Measurements from ENCODE around the gene PKD2L2. TPM values are rescaled to one million over a fixed set of nuclear protein-coding genes. Genes with fewer than 3 reads are reported as not detected.
"Not testable (repeated sequence)": the region's sequence is repeated elsewhere in the genome, so short reads cannot be mapped to it uniquely, and the experiment has no call there.

The PKD2L2 gene
- total RNA-seq, 2 donors from 2014 or later = 0.30 TPM; not detected in 1

DNA sequence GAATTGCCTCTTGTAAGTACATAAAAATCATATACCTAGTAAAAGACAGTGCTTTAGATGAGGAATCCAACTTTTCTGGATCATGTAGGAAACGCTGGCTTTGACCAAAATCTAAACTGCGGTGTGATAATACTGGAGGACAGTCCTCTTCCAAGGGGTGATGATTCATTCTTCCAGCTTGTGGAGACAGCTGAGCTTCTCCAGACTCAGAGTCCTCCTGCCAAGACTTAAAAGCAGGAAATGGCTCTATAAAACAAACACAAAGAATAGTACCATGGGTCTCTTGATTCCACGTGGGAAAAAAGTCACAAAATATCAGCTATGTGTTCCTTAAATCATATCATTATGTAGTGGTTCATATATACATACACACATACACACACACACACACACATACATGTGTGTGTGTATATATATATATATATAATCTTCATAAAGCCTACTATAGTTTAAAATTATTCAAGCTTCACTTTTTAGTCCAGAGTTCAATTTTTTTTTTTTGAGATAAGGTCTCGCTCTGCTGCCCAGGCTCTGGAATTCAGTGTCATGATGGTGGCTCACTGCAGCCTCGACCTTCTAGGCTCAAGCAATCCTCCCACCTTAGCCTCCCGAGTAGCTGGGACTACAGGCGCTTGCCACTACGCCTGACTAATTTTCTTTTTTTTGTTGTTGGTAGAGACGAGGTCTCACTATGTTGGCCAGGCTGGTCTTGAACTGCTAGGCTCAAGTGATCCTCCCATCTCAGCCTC lies 65.0 kb downstream of the PKD2L2 start:
- H3K27me3 Mint-ChIP-seq = no peaks in the 10 kb centered on the region
- peaks cover 85% of the 10 kb centered on the region for H3K36me3 Mint-ChIP-seq (ENCODE audit: low read depth)
- no peak overlapping the region for H3K4me3 Mint-ChIP-seq
- ATAC-seq (replicated peaks) = no peak
- H3K27ac Mint-ChIP-seq = no peak overlapping the region
- no peaks in the 10 kb centered on the region for H3K9me3 Mint-ChIP-seq
- H3K4me1 Mint-ChIP-seq = no peaks in the 10 kb centered on the region

DNA sequence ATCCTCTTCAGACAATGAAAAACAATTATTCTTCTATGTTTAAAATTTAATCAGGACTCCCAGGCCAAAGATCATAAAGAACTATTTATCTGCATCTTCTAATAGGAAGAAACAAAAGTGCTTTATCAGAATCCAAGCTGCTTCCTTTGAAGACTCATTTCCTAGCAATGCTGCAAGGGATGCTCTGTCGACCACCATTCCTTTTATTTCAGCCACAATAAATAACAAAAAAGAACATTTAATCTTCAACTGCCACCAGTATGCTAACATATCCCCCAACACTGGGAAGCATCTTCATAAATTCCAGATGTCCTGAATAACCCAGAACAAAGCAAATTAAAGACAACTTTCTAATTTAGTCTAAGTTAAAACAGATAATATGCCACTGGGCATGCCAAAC lies 68.7 kb downstream of the PKD2L2 start:
- H3K4me3 Mint-ChIP-seq = no peak overlapping the region
- H3K27me3 Mint-ChIP-seq = no peaks in the 10 kb centered on the region
- H3K36me3 Mint-ChIP-seq (ENCODE audit: low read depth) = peaks cover 92% of the 10 kb centered on the region
- ATAC-seq (replicated peaks) = no peak
- peak overlapping the region; percentile 66 for H3K27ac Mint-ChIP-seq
- no peaks in the 10 kb centered on the region for H3K9me3 Mint-ChIP-seq
- H3K4me1 Mint-ChIP-seq = no peaks in the 10 kb centered on the region

DNA sequence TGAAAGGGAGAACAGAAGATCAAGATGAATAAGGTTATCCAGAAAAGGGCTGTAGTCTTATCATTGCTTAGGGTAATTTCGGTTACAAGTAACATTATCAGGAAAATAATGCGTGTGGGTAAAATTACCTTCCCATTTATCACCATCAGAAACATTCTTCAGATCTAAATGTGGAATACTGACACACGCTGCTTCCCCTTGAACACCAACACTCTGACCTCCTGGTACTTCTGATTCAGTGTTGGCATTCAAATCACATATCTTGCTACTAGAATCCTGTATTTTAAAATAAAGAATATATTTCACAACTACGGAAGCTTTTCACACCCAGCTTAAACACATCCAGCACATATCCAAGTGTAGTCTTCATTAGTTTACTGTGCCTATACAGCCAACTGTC lies 70.2 kb downstream of the PKD2L2 start:
- H3K36me3 Mint-ChIP-seq (ENCODE audit: low read depth) = peaks cover 86% of the 10 kb centered on the region
- no peak overlapping the region for H3K4me3 Mint-ChIP-seq
- ATAC-seq (replicated peaks) = no peak
- no peaks in the 10 kb centered on the region for H3K9me3 Mint-ChIP-seq
- H3K27me3 Mint-ChIP-seq = no peaks in the 10 kb centered on the region
- no peak overlapping the region for H3K27ac Mint-ChIP-seq
- no peaks in the 10 kb centered on the region for H3K4me1 Mint-ChIP-seq

- no peaks in the 10 kb centered on the region for H3K27me3 Mint-ChIP-seq
- peak overlapping the region; percentile 37 for H3K27ac Mint-ChIP-seq
- no peaks in the 10 kb centered on the region for H3K4me1 Mint-ChIP-seq
- H3K9me3 Mint-ChIP-seq = no peaks in the 10 kb centered on the region
- H3K36me3 Mint-ChIP-seq (ENCODE audit: low read depth) = peaks cover 82% of the 10 kb centered on the region
- no peak overlapping the region for H3K4me3 Mint-ChIP-seq
- no peak for ATAC-seq (replicated peaks)
These were observed 70.9 kb downstream of the PKD2L2 start for GRCh38 chr5:137960141-137960540.

DNA sequence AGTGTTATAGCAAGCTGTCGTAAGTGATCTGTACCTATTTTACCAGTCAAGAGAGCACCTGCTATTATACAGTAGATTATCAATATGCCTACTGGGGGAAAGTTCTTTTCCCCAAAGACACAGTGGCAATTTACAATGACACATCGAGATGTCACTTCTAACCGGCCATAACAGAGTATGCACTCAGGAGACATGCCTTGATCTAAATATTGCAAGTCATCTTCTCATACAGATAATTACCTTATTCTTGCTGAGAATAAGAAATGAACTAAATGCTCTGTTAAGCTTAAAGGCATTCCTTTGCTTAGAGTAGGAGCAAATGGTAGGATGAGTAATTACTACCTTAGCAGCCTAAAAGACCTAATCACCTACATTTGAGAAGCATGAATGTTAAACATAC lies 71.6 kb downstream of the PKD2L2 start:
- ATAC-seq (replicated peaks) = no peak
- Mint-ChIP-seq H3K4me1 (no peaks in the 10 kb centered on the region), H3K36me3 (ENCODE audit: low read depth) (peaks cover 83% of the 10 kb centered on the region), H3K4me3 (no peak overlapping the region), H3K9me3 (no peaks in the 10 kb centered on the region), H3K27me3 (no peaks in the 10 kb centered on the region), H3K27ac (peak overlapping the region; percentile 37)

DNA sequence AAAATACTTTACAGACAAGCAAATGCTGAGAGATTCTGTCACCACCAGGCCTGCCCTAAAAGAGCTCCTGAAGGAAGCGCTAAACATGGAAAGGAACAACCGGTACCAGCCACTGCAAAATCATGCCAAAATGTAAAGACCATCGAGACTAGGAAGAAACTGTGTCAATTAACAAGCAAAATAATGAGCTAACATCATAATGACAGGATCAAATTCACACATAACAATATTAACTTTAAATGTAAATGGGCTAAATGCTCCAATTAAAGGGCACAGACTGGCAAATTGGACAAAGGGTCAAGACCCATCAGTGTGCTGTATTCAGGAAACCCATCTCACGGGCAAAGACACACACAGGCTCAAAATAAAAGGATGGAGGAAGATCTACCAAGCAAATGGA lies 81.1 kb downstream of the PKD2L2 start:
- H3K27me3 Mint-ChIP-seq; H3K4me3 Mint-ChIP-seq; H3K9me3 Mint-ChIP-seq; H3K4me1 Mint-ChIP-seq; H3K27ac Mint-ChIP-seq; ATAC-seq (replicated peaks): not testable (repeated sequence)
- peaks cover 64% of the 10 kb centered on the region for H3K36me3 Mint-ChIP-seq (ENCODE audit: low read depth)

GRCh38 chr5:137975208-137975607 lies 86.0 kb downstream of the PKD2L2 start:
- Mint-ChIP-seq H3K4me3 (no peak overlapping the region), H3K9me3 (no peaks in the 10 kb centered on the region), H3K27ac (no peak overlapping the region), H3K4me1 (no peaks in the 10 kb centered on the region), H3K36me3 (ENCODE audit: low read depth) (peaks cover 69% of the 10 kb centered on the region), H3K27me3 (no peaks in the 10 kb centered on the region)
- ATAC-seq (replicated peaks) = peak; percentile 43

DNA sequence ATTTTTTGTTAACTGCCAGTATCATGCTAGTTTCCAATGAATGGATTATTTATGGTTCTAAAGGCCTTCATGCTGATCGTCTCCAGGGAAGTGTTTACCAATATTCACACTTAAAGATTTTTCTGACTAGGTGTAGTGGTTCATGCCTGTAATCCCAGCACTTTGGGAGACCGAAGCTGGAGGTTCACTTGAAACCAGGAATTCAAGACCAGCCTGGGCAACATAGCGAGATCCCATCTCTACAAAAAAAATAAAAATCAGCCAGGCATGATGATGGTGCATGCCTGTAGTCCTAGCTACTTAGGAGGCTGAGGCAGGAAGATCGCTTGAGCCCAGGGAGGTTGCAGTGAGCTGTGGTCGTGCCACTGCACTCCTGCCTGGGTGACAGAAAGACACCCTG lies 100.2 kb downstream of the PKD2L2 start:
- Mint-ChIP-seq H3K9me3 (no peaks in the 10 kb centered on the region), H3K4me3 (no peak overlapping the region), H3K27me3 (no peaks in the 10 kb centered on the region), H3K4me1 (peaks cover 9% of the 10 kb centered on the region), H3K36me3 (ENCODE audit: low read depth) (peaks cover 67% of the 10 kb centered on the region), H3K27ac (no peak overlapping the region)
- no peak for ATAC-seq (replicated peaks)

Other genes starting within 250 kb of the PKD2L2 start
- 1 to 10 TPM; 5.3 to 9.5 TPM for gene KLHL3, start 153.4 kb upstream of the PKD2L2 start, total RNA-seq
- 10 to 100 TPM; 30.0 to 35.5 TPM for gene HNRNPA0, start 135.1 kb upstream of the PKD2L2 start, total RNA-seq
- gene MYOT, start 21.6 kb upstream of the PKD2L2 start, total RNA-seq = not detected
- 10 to 100 TPM; 24.4 to 30.1 TPM for gene FAM13B, start 143.6 kb downstream of the PKD2L2 start, total RNA-seq
- not detected for gene WNT8A, start 194.6 kb downstream of the PKD2L2 start, total RNA-seq
- not detected for gene NME5, start 250.0 kb downstream of the PKD2L2 start, total RNA-seq

Measured in activated T-helper 17 cell treated with anti-CD3 and anti-CD28 coated beads, Interleukin-2, amount 50 U/mL, for 72 hours (primary cell).